T follicular helper cell (primary cell): Measurements from ENCODE around the gene ADGRG3.

Source experiments
- DNase-seq: peaks from one replicate; pipeline ENCODE4 v3.0.0-alpha.2; 2020; ENCODE audit warnings: low read depth

ADGRG3 gene

GRCh38 chr16:57630931-57631845 lies 36.9 kb upstream of the ADGRG3 start:
- no peak for DNase-seq

- DNase-seq, result no peak
Observed at GRCh38 chr16:57632568-57632967, 35.5 kb upstream of the ADGRG3 start.

GRCh38 chr16:57633383-57634064 lies 34.6 kb upstream of the ADGRG3 start:
- DNase-seq, result no peak

- no peak for DNase-seq
Observed at GRCh38 chr16:57634171-57634570, 33.9 kb upstream of the ADGRG3 start.

- no peak for DNase-seq
Observed at GRCh38 chr16:57635266-57636097, 32.6 kb upstream of the ADGRG3 start.

GRCh38 chr16:57636184-57636583 lies 31.9 kb upstream of the ADGRG3 start:
- DNase-seq, result no peak

GRCh38 chr16:57637020-57637419 lies 31.1 kb upstream of the ADGRG3 start:
- DNase-seq, result no peak

- no peak for DNase-seq
Observed at GRCh38 chr16:57637424-57637823, 30.7 kb upstream of the ADGRG3 start.

- DNase-seq, result no peak
Observed at GRCh38 chr16:57637965-57638364, 30.1 kb upstream of the ADGRG3 start.

GRCh38 chr16:57638381-57638780 lies 29.7 kb upstream of the ADGRG3 start:
- no peak for DNase-seq

GRCh38 chr16:57639172-57639887 lies 28.8 kb upstream of the ADGRG3 start:
- no peak for DNase-seq

GRCh38 chr16:57640185-57640584 lies 27.9 kb upstream of the ADGRG3 start:
- no peak for DNase-seq

GRCh38 chr16:57640612-57641011 lies 27.5 kb upstream of the ADGRG3 start:
- DNase-seq, result no peak

GRCh38 chr16:57642160-57643135 lies 25.7 kb upstream of the ADGRG3 start:
- DNase-seq, result no peak

GRCh38 chr16:57643147-57643874 lies 24.8 kb upstream of the ADGRG3 start:
- DNase-seq, result no peak

- DNase-seq, result no peak
Observed at GRCh38 chr16:57643910-57644309, 24.2 kb upstream of the ADGRG3 start.

- no peak for DNase-seq
Observed at GRCh38 chr16:57644383-57645014, 23.6 kb upstream of the ADGRG3 start.

GRCh38 chr16:57645169-57645568 lies 22.9 kb upstream of the ADGRG3 start:
- no peak for DNase-seq

- no peak for DNase-seq
Observed at GRCh38 chr16:57645691-57646387, 22.3 kb upstream of the ADGRG3 start.
